ENCODE results near the gene SLX9.
A peak's percentile ranks its signal among the peaks of the same experiment; 100 is the strongest.

SLX9 gene

GRCh38 chr21:44991538-44992483, 52.0 kb downstream of the SLX9 start:
- DNase-seq (ENCODE audit: low read depth) = no peak

- DNase-seq (ENCODE audit: low read depth) = no peak
These were observed 52.8 kb downstream of the SLX9 start for GRCh38 chr21:44992608-44993031.

GRCh38 chr21:44993321-44994046, 53.7 kb downstream of the SLX9 start:
- DNase-seq (ENCODE audit: low read depth) = no peak

- no peak for DNase-seq (ENCODE audit: low read depth)
These were observed 54.3 kb downstream of the SLX9 start for GRCh38 chr21:44994047-44994694.

DNA sequence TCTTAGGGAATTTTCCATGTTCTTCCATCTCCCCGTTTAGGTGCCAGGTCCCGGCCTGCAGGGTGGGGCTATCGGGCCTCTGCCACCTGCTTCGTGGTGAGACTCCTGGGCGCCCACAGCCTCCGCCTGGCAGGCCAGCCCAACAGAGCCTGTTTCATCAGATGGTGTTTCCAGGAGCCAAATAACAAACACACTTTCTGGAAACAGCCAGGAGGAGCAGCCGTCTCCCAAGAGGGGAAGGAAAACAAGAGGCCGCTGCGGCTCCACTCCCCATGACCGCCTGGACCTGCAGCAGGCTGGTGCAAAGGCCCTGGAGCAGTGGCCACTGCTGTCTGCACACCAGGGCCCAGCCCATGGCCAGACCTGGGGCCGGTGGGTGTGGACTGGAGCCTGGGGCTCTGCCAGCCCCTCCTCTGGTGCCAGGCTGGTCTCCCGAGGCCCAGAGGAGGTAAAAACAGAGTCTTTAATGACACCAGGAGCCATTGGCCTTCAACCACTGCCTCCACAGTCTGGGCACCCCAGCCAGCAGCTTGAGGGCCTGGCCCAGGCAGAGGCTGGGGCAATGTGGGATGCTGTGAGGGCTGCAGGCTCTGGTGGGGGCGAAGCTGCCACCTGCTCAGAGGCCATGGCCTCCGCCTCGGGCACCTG, 55.0 kb downstream of the SLX9 start:
- no peak for DNase-seq (ENCODE audit: low read depth)

GRCh38 chr21:44995343-44995941, 55.6 kb downstream of the SLX9 start:
- DNase-seq (ENCODE audit: low read depth) = no peak

DNA sequence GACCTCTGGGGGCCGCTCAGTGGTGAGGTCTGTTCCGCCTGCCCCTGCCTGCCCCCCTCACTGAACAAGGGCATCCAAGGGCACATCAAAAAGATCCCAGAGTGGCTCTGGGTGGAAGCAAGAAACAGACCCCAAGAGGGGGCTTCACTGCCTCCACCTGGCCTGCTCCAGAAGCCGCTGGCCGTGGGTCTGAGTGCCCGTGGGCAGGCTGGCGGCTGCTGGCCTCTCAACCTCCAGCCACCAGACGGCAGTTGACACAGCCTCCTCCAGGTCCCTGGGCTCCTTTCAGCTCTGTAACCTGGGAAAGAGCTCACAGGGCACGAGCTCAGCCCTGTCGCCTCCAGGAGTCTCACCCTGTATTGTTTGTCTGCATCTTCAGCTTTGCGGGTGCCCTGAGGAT, 56.3 kb downstream of the SLX9 start:
- DNase-seq (ENCODE audit: low read depth) = no peak

DNA sequence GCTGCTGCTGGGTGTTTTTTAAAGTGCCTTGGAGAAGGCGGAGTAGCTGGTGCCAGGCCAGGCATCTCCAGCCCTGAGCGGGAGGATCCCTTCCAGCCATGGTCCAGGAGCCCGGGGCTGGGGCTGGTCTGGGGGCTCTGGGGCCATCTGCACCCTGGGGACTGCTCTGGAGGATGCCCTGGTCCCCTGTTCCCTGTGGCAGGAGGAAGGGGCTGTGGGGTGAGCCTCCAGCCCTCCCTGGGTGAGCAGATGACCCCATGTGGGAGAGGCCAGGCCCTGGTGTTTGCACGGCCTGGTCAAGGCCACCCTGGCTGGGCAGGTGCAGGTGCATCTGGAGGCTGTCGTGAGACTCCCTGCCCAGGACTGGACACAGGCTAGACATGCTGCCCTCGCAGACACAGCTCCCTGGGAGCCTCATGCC, 56.7 kb downstream of the SLX9 start:
- DNase-seq (ENCODE audit: low read depth) = no peak

- DNase-seq (ENCODE audit: low read depth) = no peak
These were observed 57.4 kb downstream of the SLX9 start for GRCh38 chr21:44996983-44997936.

DNA sequence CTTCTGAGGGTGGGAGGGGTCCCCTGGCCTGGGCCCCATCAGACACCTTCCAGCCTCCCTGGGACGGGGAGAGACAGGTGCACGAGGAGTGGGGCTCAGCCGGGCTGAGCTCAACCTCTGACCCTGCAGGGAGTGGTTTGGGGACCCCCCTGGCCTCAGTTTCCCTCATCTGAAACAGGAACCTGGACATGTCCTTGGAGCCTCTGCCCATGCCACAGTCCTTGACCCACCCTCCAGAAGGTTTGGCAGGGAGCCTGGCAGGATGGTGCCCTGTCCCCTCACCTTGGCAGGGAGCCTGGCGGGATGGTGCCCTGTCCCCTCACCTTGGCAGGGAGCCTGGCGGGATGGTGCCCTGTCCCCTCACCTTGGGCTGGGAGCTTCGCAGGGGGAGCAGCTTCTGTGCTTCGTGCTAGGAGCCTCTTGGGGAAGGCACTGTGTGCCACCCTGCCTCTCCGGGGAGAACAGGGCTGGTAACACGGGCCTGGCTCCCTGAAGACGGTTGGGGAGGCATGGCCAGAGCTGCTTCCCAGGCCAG, 58.3 kb downstream of the SLX9 start:
- no peak for DNase-seq (ENCODE audit: low read depth)

- DNase-seq (ENCODE audit: low read depth) = no peak
These were observed 59.0 kb downstream of the SLX9 start for GRCh38 chr21:44998621-44999427.

GRCh38 chr21:44999428-44999971, 59.7 kb downstream of the SLX9 start:
- DNase-seq (ENCODE audit: low read depth) = no peak

DNA sequence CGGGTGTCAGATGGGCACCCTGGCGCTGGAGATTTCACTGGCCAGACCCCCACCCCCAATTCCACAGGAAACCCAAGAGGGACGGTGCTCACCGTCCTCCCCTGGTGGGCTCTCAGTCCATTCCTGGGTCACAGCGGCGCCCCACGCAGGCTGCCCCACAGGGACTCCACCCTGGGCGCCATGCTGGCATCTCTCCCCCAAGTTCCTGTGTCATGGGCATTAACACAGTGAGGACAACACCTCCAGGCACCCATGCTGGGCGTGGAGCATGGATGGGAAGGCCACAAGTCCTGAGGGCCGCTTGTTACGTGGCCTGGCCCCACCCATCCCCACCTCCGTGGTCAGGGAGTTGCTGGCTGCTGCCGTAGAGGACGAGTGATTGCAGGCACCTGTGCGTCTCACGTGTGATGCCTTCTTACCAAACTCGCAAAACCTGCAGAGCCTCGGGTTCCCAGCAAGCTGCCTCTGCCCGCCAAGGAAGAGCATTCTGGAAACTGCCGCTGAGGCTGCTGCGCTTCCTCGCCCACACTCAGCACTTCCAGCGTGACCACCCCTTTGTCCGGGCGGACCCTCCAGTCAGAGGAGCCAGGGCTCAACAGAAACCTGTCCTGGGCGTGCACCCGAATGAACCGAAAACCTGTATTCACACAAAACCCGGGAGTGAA, 60.3 kb downstream of the SLX9 start:
- DNase-seq (ENCODE audit: low read depth) = no peak

DNA sequence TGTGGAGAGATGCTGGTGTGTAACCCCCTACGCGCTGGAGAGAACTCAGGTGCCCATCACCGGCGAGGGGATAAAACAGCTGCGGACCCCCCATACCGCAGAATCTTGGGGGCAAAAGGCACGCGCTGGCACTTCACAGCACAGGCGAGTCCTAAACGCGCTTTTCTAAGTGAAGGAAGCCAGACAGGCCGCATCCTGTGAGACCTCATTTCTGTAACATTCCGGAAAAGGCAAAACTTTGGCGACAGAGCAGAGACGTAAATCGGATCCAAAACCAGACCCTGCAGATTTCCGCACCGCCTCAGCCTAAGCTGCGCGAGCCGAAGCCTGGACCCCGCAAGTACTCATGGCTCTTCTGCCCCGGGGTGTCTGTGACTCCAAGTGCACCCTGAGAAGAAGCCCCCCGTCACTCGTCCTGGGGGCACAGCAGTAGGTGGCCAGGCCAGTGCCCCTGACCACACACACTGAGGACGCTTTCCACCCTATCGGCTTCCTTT, 60.9 kb downstream of the SLX9 start:
- no peak for DNase-seq (ENCODE audit: low read depth)

- DNase-seq (ENCODE audit: low read depth) = peak; percentile 29
These were observed 61.6 kb downstream of the SLX9 start for GRCh38 chr21:45001134-45002095.

DNA sequence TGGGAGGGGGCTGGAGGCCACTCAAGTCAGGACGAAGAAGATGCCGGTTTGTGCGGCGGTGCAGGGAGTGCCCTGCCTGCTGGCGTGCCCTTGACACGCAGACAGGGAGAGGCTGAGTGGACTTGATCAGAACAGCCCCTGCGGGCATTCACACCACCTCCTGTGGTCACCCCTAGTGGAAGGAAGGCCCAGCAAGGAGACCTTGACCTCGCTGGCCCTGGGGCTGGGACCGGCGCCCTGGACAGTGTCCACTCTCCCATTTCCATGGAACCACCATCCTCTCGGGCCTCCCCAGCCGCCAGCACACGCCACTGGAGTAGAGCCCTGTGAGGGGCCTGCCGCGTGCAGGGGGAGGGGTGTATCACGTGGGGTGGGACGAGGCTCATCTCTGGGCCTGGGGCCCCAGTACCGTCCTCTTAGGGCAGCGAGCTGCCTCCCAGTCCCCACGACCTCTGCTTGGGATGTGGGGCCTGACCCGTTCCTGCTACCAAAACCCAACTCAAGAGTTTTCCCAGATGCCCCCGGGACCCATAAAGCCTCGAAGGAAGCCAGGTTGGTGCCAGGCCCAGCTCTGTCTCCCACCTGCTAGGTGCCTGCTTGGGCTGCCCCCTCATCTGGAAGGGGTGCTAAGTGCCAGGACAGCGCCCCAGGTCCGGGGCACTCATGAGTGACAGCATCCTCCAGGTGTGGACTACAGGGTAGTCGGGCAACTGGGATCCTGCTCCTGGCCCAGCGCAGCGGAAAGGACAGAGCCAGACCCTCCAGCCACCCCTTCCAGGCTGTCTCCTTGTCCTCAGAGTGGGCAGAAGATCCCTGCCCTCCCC, 62.8 kb downstream of the SLX9 start:
- no peak for DNase-seq (ENCODE audit: low read depth)
